Uterus (tissue), 4 donors: ENCODE data around the gene CRYL1. TPM values are rescaled to one million over a fixed set of nuclear protein-coding genes. Genes with fewer than 3 reads are reported as not detected.

Experiments
- DNase-seq, 2 donors: peaks; one replicate each; pipeline ENCODE4 v3.0.0-alpha.2; 2019 to 2020
- H3K27ac ChIP-seq, 2 donors: fragments of 200-600 bp; sonication (generic); 1 replicate in 1 of 2; 2 replicates in 1 of 2; pipeline ENCODE4 v1.5.1; 2016 to 2018
- H3K27me3 ChIP-seq, 2 donors: fragments of 200-600 bp; sonication (generic); one replicate each; pipeline ENCODE4 v1.5.1; 2018 to 2019; ENCODE audit warnings: control low read depth in 1 of 2
- H3K36me3 ChIP-seq, 2 donors: fragments of 200-600 bp; sonication (generic); one replicate each; pipeline ENCODE4 v1.5.1; 2019; ENCODE audit warnings: control low read depth in 1 of 2
- H3K4me1 ChIP-seq, 2 donors: fragments of 200-600 bp; sonication (generic); one replicate each; pipeline ENCODE4 v1.5.1; 2018 to 2019; ENCODE audit warnings: control low read depth in 1 of 2
- H3K4me3 ChIP-seq, 2 donors: fragments of 200-600 bp; sonication (generic); 1 replicate in 1 of 2; 2 replicates in 1 of 2; pipeline ENCODE4 v1.5.1; 2018 to 2019; ENCODE audit warnings: mild to moderate bottlenecking in 1 of 2
- H3K9me3 ChIP-seq, 2 donors: fragments of 200-600 bp; sonication (generic); one replicate each; pipeline ENCODE4 v1.5.1; 2019; ENCODE audit warnings: control low read depth in 1 of 2
- POLR2A ChIP-seq, 2 donors: fragments of 450-650 bp; IDR thresholded peaks; one replicate each; pipeline ENCODE4 v1.6.1; 2016; ENCODE audit warnings: antibody characterized with exemption in 2 of 2, mild to moderate bottlenecking in 1 of 2, moderate library complexity in 1 of 2
- intact Hi-C: fragments of 100-400 bp; cut with DNase I; formaldehyde crosslinking; loops from one replicate; pipeline ENCODE4 v1.15.1; 2023; ENCODE audit warnings: low total_unique reads
- total RNA-seq, 4 donors: library from RNA; depleted of rRNA in 3 of 4; stranded (reverse); fragments of >200 nt in 3 of 4; gene quantifications; one replicate each; pipeline versions ENCODE4 v1.1.0 to v1.2.4, GENCODE V29; 2014 to 2023
- TF ChIP-seq, protein P1 (sequence below), 4 experiments: fragments of 200-600 bp in 2 of 4; fragments of 450-650 bp in 2 of 4; sonication (generic) in 2 of 4; IDR thresholded peaks; one replicate each; pipeline ENCODE4 v1.5.1; 2016 to 2019; ENCODE audit warnings: antibody characterized with exemption in 4 of 4, mild to moderate bottlenecking in 2 of 4, moderate library complexity in 1 of 4
- donor health status: DM: yes; HTN: yes; CAD: no.

Gene CRYL1
- total RNA-seq, 4 donors from 2014 or later, result 35.6 to 90.4 (median 50.7) TPM

DNA sequence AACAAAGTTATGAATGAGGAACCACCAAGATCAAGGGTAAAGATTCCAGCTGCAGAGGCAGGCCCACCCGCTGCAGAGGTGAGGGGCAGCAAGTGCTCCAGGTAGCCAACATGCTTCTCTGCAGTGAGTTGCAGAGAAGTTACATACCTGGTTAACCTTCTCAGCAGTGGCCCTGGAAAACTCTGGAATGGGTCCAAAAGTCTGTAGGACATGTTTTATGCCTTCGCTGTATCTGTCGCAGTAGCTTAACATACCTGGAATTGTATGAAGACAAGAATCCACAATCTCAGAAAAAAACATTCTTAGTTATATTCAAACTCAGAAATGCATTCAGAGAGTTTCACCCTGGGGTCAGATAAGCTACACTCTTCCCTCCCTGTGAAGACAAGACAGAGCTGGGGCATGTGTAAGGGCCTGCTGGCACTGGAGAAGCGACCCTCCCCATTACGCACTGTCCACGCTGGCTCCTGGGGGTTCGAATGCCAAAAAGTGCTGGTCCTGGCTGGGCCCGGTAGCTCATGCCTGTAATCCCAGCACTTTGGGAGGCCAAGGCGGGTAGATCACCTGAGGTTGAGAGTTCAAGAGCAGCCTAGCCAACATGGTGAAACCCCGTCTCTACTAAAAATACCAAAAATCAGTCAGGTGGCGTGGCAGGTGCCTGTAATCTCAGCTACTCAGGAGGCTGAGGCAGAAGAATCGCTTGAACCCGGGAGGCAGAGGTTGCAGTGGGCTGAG, 121.0 kb downstream of the CRYL1 start:
- intact Hi-C loops, result no loop called here
- H3K27me3 ChIP-seq, result no peaks in the 10 kb centered on the region
- no peak overlapping the region for H3K27ac ChIP-seq
- no peaks in the 10 kb centered on the region for H3K36me3 ChIP-seq
- TF ChIP-seq POLR2A (IDR thresholded peaks at IDR 0.05), result no peak
- TF ChIP-seq, protein P1, sequence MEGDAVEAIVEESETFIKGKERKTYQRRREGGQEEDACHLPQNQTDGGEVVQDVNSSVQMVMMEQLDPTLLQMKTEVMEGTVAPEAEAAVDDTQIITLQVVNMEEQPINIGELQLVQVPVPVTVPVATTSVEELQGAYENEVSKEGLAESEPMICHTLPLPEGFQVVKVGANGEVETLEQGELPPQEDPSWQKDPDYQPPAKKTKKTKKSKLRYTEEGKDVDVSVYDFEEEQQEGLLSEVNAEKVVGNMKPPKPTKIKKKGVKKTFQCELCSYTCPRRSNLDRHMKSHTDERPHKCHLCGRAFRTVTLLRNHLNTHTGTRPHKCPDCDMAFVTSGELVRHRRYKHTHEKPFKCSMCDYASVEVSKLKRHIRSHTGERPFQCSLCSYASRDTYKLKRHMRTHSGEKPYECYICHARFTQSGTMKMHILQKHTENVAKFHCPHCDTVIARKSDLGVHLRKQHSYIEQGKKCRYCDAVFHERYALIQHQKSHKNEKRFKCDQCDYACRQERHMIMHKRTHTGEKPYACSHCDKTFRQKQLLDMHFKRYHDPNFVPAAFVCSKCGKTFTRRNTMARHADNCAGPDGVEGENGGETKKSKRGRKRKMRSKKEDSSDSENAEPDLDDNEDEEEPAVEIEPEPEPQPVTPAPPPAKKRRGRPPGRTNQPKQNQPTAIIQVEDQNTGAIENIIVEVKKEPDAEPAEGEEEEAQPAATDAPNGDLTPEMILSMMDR (IDR thresholded peaks at IDR 0.05), result no peak
- no peaks in the 10 kb centered on the region for H3K9me3 ChIP-seq
- H3K4me3 ChIP-seq, result no peak overlapping the region
- DNase-seq, result no peak
- no peaks in the 10 kb centered on the region for H3K4me1 ChIP-seq

DNA sequence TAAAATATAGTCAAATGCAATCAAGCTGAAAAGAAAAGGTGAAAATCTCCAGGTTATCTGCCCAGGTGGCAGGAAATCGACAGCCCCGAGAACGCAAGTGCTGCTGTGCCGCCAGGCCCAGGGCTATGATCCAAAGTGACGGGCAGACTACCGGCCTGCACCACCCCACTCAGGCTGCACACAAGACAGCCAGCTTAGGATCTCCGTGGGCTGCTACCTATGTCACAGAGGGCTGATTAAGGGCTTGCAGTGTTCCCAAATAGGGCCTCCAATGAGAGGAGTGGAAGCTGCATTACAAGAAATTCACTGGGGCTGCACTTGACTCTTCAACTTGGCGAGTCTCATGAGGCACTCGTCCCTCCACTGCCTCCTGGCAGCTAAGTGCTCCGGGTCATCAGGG, 121.8 kb downstream of the CRYL1 start:
- H3K27ac ChIP-seq, result no peak overlapping the region
- no peaks in the 10 kb centered on the region for H3K27me3 ChIP-seq
- H3K9me3 ChIP-seq, result no peaks in the 10 kb centered on the region
- H3K36me3 ChIP-seq, result no peaks in the 10 kb centered on the region
- no peaks in the 10 kb centered on the region for H3K4me1 ChIP-seq
- intact Hi-C loops, result no loop called here
- DNase-seq, result no peak
- TF ChIP-seq, protein P1 (IDR thresholded peaks at IDR 0.05), result no peak
- TF ChIP-seq POLR2A (IDR thresholded peaks at IDR 0.05), result no peak
- H3K4me3 ChIP-seq, result no peak overlapping the region

DNA sequence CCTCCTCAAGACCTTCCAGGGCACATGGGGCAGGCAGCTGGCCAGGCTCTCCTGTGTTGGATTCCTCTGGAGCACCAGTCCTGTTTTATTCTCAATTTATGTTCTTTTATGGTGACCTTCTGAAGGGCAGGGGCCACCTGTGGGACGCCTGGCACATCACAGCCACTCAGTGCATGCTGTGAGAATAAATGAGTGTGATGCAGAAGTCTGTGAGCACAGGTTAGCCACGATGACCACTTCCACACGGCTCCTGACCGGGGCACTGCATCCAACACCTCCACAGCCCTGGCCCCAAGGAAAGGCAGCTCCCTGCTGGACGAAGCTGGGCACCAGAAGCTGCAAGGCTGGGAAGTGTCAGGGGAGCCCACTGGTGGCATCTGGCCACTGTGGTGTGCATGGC, 122.8 kb downstream of the CRYL1 start:
- no peaks in the 10 kb centered on the region for H3K27me3 ChIP-seq
- no peaks in the 10 kb centered on the region for H3K4me1 ChIP-seq
- H3K9me3 ChIP-seq, result no peaks in the 10 kb centered on the region
- H3K27ac ChIP-seq, result no peak overlapping the region
- H3K36me3 ChIP-seq, result no peaks in the 10 kb centered on the region
- intact Hi-C loops, result no loop called here
- DNase-seq, result no peak
- TF ChIP-seq, protein P1 (IDR thresholded peaks at IDR 0.05), result no peak
- no peak for TF ChIP-seq POLR2A (IDR thresholded peaks at IDR 0.05)
- no peak overlapping the region for H3K4me3 ChIP-seq

DNA sequence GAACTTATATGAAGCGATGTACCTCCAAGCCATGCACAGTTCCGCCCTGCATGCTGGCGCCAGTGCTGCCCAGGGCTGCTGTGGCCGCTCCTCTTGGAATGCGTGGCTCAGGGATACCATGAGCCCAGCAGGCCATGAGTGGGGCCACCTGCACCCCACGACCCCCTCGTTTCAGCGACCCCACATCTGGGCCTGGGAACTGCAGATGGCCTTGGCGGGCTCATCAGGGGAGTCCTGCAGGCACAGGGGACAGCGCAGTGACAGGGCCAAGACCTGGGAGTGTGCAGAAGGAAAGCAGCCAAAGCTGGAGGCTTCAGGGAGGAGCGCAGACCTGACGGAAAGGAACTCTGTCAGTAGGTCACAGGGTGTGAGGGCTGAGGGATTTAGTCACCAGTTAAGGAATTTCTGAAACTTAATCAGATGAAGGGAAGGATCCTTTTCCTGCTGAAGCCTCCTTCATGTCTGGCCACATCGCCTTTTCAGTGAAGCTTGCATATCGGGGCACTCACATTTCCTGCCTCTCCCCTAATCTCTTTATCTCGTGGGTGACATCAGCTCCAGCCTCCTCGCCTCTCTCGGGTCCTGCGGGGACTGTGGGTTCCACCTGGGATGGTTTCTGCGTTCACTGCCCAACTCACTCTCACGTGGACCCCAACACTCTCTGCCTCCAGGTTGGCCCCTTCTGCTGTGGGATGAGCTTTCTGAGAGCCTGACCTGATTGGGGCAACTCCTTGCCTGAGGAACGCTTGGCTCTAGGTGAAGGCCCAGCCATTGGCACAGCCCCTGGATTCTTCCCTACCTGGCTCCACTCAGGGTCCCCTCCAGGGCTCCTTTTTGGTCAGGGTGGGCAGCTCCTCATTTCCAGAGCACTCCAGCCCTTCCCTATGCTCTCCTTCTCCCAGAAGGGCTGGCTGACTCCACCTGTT, 123.5 kb downstream of the CRYL1 start:
- intact Hi-C loops, result no loop called here
- Histone ChIP-seq H3K27me3 (no peaks in the 10 kb centered on the region), H3K36me3 (no peaks in the 10 kb centered on the region), H3K27ac (no peak overlapping the region), H3K4me1 (no peaks in the 10 kb centered on the region), H3K9me3 (no peaks in the 10 kb centered on the region), H3K4me3 (no peak overlapping the region)
- DNase-seq, result no peak
- TF ChIP-seq, protein P1 (IDR thresholded peaks at IDR 0.05), result no peak
- TF ChIP-seq POLR2A (IDR thresholded peaks at IDR 0.05), result no peak

DNA sequence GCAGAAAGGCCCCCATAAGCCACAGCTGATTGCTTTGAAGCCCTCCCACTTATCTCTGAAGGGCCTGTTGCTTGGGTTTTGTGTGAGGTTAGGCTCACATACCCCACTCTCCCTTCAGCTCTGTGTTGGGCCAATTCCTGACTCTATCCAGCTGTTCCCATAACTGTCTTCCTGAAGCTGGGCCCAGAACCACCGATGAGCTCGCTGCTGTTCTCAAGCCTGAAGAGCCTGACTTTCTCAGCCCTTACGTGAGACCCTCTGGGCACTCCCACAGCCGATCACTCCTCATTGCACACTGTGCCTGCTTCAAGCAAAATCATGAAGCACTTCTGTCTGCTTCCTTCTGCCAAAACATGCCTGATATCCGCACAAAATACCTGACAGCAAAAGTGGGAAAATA, 124.1 kb downstream of the CRYL1 start:
- no peak for DNase-seq
- intact Hi-C loops, result no loop called here
- H3K9me3 ChIP-seq, result no peaks in the 10 kb centered on the region
- no peak overlapping the region for H3K4me3 ChIP-seq
- no peaks in the 10 kb centered on the region for H3K27me3 ChIP-seq
- no peaks in the 10 kb centered on the region for H3K4me1 ChIP-seq
- no peak overlapping the region for H3K27ac ChIP-seq
- H3K36me3 ChIP-seq, result no peaks in the 10 kb centered on the region
- TF ChIP-seq, protein P1 (IDR thresholded peaks at IDR 0.05), result no peak
- TF ChIP-seq POLR2A (IDR thresholded peaks at IDR 0.05), result no peak
